ENCODE results near the gene ZNF485. TPM values are rescaled to one million over a fixed set of nuclear protein-coding genes. Genes with fewer than 3 reads are reported as not detected.

ZNF485 gene
- total and polyA plus RNA-seq, 2 donors (not counting 1 experiment from before 2014, with no cell fraction given), result 1.4 to 3.5 TPM

DNA sequence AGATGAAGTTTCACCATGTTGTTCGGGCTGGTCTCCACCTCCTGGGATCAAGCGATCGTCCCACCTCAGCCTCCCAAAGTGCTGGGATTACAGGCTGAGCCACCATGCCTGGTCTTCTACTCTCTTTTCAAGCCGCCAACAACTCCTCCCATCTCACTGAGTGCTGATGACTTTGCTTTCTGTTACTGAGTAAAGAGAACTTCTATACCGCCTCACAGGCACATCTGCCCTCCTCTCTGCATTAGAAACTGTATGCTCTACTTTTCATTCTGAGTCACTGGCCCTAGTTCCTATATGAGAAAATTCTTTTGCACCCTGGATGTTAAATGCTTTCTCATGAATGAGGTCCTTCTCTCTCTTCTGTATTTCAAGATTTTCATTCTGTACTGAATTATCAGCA lies 29.7 kb upstream of the ZNF485 start:
- H3K9ac ChIP-seq (ENCODE audit: insufficient read depth, low read length), result no peak overlapping the region
- H2AFZ ChIP-seq (ENCODE audit: low read length), result no peak overlapping the region
- H3K4me2 ChIP-seq (ENCODE audit: extremely low read depth, insufficient read depth, low read length), result no peak overlapping the region
- no peaks in the 10 kb centered on the region for H3K79me2 ChIP-seq (ENCODE audit: control insufficient read depth, insufficient read depth, low read length)
- no peaks in the 10 kb centered on the region for H4K20me1 ChIP-seq (ENCODE audit: control insufficient read depth, extremely low read depth, insufficient read depth, low read length)
- DNase-seq (ENCODE audit: low read depth in 2 of 2), result no peak
- TF ChIP-seq EZH2 (IDR thresholded peaks at IDR 0.05; ENCODE audit: low read length, missing control alignments) (no peak), CTCF (conservative IDR thresholded peaks at IDR 0.05 in 1 of 2, IDR thresholded peaks at IDR 0.05 in 1 of 2; ENCODE audit: low read depth in 1 of 2, low read length in 2 of 2) (no peak)
- H3K4me1 ChIP-seq (ENCODE audit: control insufficient read depth, extremely low read depth, insufficient read depth, low read length), result no peaks in the 10 kb centered on the region
- H3K9me3 ChIP-seq (ENCODE audit: control insufficient read depth, insufficient read depth, low read depth, low read length), result no peaks in the 10 kb centered on the region
- H3K36me3 ChIP-seq (ENCODE audit: control insufficient read depth, insufficient read depth, low read length), result no peaks in the 10 kb centered on the region
- no peak overlapping the region for H3K4me3 ChIP-seq (replicated peaks in 1 of 4; ENCODE audit: control extremely low read depth in 1 of 4, insufficient read depth in 1 of 4, low read depth in 3 of 4, low read length in 4 of 4)
- no peaks in the 10 kb centered on the region for H3K27me3 ChIP-seq (ENCODE audit: control insufficient read depth, insufficient read depth, low read length)
- no peak overlapping the region for H3K27ac ChIP-seq (ENCODE audit: insufficient read depth, low read length)

DNA sequence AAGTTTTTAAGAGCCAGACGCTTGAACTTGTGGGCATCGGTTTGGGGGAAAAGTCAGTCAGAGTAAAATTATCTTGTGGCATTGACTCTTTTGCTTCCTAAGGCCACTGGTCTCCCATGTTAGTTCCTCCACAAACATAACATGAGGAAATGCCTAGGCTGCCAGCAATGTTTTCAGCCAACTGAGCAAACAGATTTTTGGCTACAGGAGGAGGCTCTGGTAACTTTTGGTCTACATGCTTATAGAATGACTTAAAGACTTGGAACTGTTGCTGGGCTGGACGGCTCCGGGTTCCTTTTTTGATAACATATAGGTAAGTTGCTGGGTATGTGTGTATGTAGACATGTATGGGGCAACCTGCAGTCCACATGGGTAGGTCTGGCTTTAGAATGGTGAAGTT lies 22.2 kb upstream of the ZNF485 start:
- H3K9me3 ChIP-seq (ENCODE audit: control insufficient read depth, insufficient read depth, low read depth, low read length), result no peaks in the 10 kb centered on the region
- no peak overlapping the region for H2AFZ ChIP-seq (ENCODE audit: low read length)
- no peak overlapping the region for H3K9ac ChIP-seq (ENCODE audit: insufficient read depth, low read length)
- H3K36me3 ChIP-seq (ENCODE audit: control insufficient read depth, insufficient read depth, low read length), result no peaks in the 10 kb centered on the region
- H3K79me2 ChIP-seq (ENCODE audit: control insufficient read depth, insufficient read depth, low read length), result no peaks in the 10 kb centered on the region
- H4K20me1 ChIP-seq (ENCODE audit: control insufficient read depth, extremely low read depth, insufficient read depth, low read length), result no peaks in the 10 kb centered on the region
- H3K27me3 ChIP-seq (ENCODE audit: control insufficient read depth, insufficient read depth, low read length), result no peaks in the 10 kb centered on the region
- no peak overlapping the region for H3K27ac ChIP-seq (ENCODE audit: insufficient read depth, low read length)
- TF ChIP-seq CTCF (conservative IDR thresholded peaks at IDR 0.05 in 1 of 2, IDR thresholded peaks at IDR 0.05 in 1 of 2; ENCODE audit: low read depth in 1 of 2, low read length in 2 of 2) (no peak), EZH2 (IDR thresholded peaks at IDR 0.05; ENCODE audit: low read length, missing control alignments) (no peak)
- no peak overlapping the region for H3K4me3 ChIP-seq (replicated peaks in 1 of 4; ENCODE audit: control extremely low read depth in 1 of 4, insufficient read depth in 1 of 4, low read depth in 3 of 4, low read length in 4 of 4)
- no peak for DNase-seq (ENCODE audit: low read depth in 2 of 2)
- H3K4me2 ChIP-seq (ENCODE audit: extremely low read depth, insufficient read depth, low read length), result no peak overlapping the region
- no peaks in the 10 kb centered on the region for H3K4me1 ChIP-seq (ENCODE audit: control insufficient read depth, extremely low read depth, insufficient read depth, low read length)

- TF ChIP-seq CTCF (conservative IDR thresholded peaks at IDR 0.05 in 1 of 2, IDR thresholded peaks at IDR 0.05 in 1 of 2; ENCODE audit: low read depth in 1 of 2, low read length in 2 of 2) (no peak), EZH2 (IDR thresholded peaks at IDR 0.05; ENCODE audit: low read length, missing control alignments) (no peak)
- DNase-seq (ENCODE audit: low read depth in 2 of 2), result peak in 1 of 2 donors; percentile 2
- Histone ChIP-seq H3K9ac (ENCODE audit: insufficient read depth, low read length) (no peak overlapping the region), H3K36me3 (ENCODE audit: control insufficient read depth, insufficient read depth, low read length) (no peaks in the 10 kb centered on the region), H3K4me1 (ENCODE audit: control insufficient read depth, extremely low read depth, insufficient read depth, low read length) (no peaks in the 10 kb centered on the region), H4K20me1 (ENCODE audit: control insufficient read depth, extremely low read depth, insufficient read depth, low read length) (no peaks in the 10 kb centered on the region), H3K4me2 (ENCODE audit: extremely low read depth, insufficient read depth, low read length) (no peak overlapping the region), H3K9me3 (ENCODE audit: control insufficient read depth, insufficient read depth, low read depth, low read length) (no peaks in the 10 kb centered on the region), H2AFZ (ENCODE audit: low read length) (no peak overlapping the region), H3K27me3 (ENCODE audit: control insufficient read depth, insufficient read depth, low read length) (no peaks in the 10 kb centered on the region), H3K27ac (ENCODE audit: insufficient read depth, low read length) (no peak overlapping the region), H3K4me3 (replicated peaks in 1 of 4; ENCODE audit: control extremely low read depth in 1 of 4, insufficient read depth in 1 of 4, low read depth in 3 of 4, low read length in 4 of 4) (no peak overlapping the region), H3K79me2 (ENCODE audit: control insufficient read depth, insufficient read depth, low read length) (no peaks in the 10 kb centered on the region)
Observed at GRCh38 chr10:43585046-43585445, 21.2 kb upstream of the ZNF485 start.

Data from fibroblast of lung (primary cell).